K562 (cell line): ENCODE measurements around the gene USP48. TPM values are rescaled to one million over a fixed set of nuclear protein-coding genes. Genes with fewer than 3 reads are reported as not detected.

ENCODE experiments used
- CTBP1 ChIP-seq: fragments of 450-650 bp; IDR thresholded peaks from 2 replicates; pipeline ENCODE4 v1.6.1; 2016; ENCODE audit warnings: borderline replicate concordance
- ELF4 ChIP-seq: fragments of 450-650 bp; formaldehyde crosslinking; IDR thresholded peaks from 2 replicates; pipeline ENCODE4 v1.4.0; 2022; ENCODE audit warnings: missing genetic modification characterization
- FOXM1 ChIP-seq, 2 experiments: fragments of 450-650 bp in 1 of 2; sonication (generic) in 1 of 2; formaldehyde crosslinking in 1 of 2; IDR thresholded peaks; 2 replicates each; pipeline versions ENCODE4 v1.6.1 to v1.9.0; 2017 to 2022; ENCODE audit warnings: low read depth in 2 of 2, mild to moderate bottlenecking in 2 of 2, missing genetic modification reagents in 1 of 2, moderate library complexity in 1 of 2
- KAT7 ChIP-seq: sonication (generic); formaldehyde crosslinking; IDR thresholded peaks from 2 replicates; pipeline ENCODE4 v1.8.0; 2022; ENCODE audit warnings: missing genetic modification reagents, mild to moderate bottlenecking, borderline replicate concordance
- KAT8 ChIP-seq: fragments of 450-650 bp; IDR thresholded peaks from 2 replicates; pipeline ENCODE4 v1.6.1; 2016; ENCODE audit warnings: low read depth, mild to moderate bottlenecking
- KLF10 ChIP-seq: fragments of 250-450 bp; sonication (Bioruptor Pico); IDR thresholded peaks from 2 replicates; pipeline ENCODE4 v1.6.1; 2021; ENCODE audit warnings: matching md5 sums
- MTA2 ChIP-seq: fragments of 450-650 bp; IDR thresholded peaks from 2 replicates; pipeline ENCODE4 v1.6.1; 2016; ENCODE audit warnings: low read depth
- MYC ChIP-seq, 2 experiments: fragments of 250-450 bp in 1 of 2; sonication (Bioruptor Pico) in 1 of 2; IDR thresholded peaks; 2 replicates each; pipeline versions ENCODE4 v1.5.1 to v1.6.1; 2012 to 2021; ENCODE audit warnings: low read depth in 2 of 2, borderline replicate concordance in 1 of 2, improper control_type of control experiment in 1 of 2, low read length in 1 of 2, mild to moderate bottlenecking in 1 of 2, moderate library complexity in 1 of 2
- NFE2 ChIP-seq: IDR thresholded peaks from 2 replicates; pipeline ENCODE4 v1.6.1; 2014; ENCODE audit warnings: antibody characterized with exemption, low read depth
- PHF21A ChIP-seq: fragments of 450-650 bp; IDR thresholded peaks from 2 replicates; pipeline ENCODE4 v1.6.1; 2017; ENCODE audit warnings: low read depth, borderline replicate concordance
- RAD21 ChIP-seq, 2 experiments: fragments of 250-450 bp in 1 of 2; fragments of 450-650 bp in 1 of 2; sonication (Bioruptor Pico) in 1 of 2; formaldehyde crosslinking in 1 of 2; IDR thresholded peaks in 1 of 2; conservative IDR thresholded peaks in 1 of 2; 2 replicates each; pipeline versions ENCODE4 v1.4.0 to v1.8.0; 2020 to 2022; ENCODE audit warnings: mild to moderate bottlenecking in 2 of 2, moderate library complexity in 1 of 2
- RCOR1 ChIP-seq, 2 experiments: IDR thresholded peaks; 2 replicates each; pipeline ENCODE4 v1.6.1; 2012; ENCODE audit warnings: low read depth in 2 of 2, low read length in 2 of 2, borderline replicate concordance in 1 of 2, improper control_type of control experiment in 1 of 2
- SRSF1 ChIP-seq: fragments of 200-400 bp; formaldehyde crosslinking; IDR thresholded peaks from 2 replicates; pipeline ENCODE4 v1.6.1; 2017; ENCODE audit warnings: mild to moderate bottlenecking, low read depth, low read length, moderate library complexity
- TAF15 ChIP-seq: fragments of 200-400 bp; formaldehyde crosslinking; IDR thresholded peaks from 2 replicates; pipeline ENCODE4 v1.6.1; 2017; ENCODE audit warnings: mild to moderate bottlenecking, low read depth, low read length, moderate library complexity
- TFAM ChIP-seq: fragments of 250-450 bp; sonication (Bioruptor Pico); conservative IDR thresholded peaks from 2 replicates; pipeline ENCODE4 v1.5.0; 2021; ENCODE audit warnings: mild to moderate bottlenecking, moderate library complexity
- ZBTB12 ChIP-seq: fragments of 250-450 bp; sonication (Bioruptor Pico); IDR thresholded peaks from 2 replicates; pipeline ENCODE4 v1.4.0; 2020
- ZBTB49 ChIP-seq: sonication (generic); formaldehyde crosslinking; IDR thresholded peaks from 2 replicates; pipeline ENCODE4 v1.8.0; 2022; ENCODE audit warnings: missing genetic modification reagents, mild to moderate bottlenecking, borderline replicate concordance
- ZHX1 ChIP-seq: fragments of 150-350 bp; conservative IDR thresholded peaks from 2 replicates; pipeline ENCODE4 v1.6.1; 2014; ENCODE audit warnings: low read length
- ZNF12 ChIP-seq: sonication (generic); formaldehyde crosslinking; IDR thresholded peaks from 2 replicates; pipeline ENCODE4 v1.4.0; 2020; ENCODE audit warnings: mild to moderate bottlenecking, missing genetic modification reagents
- polyA plus RNA-seq, 8 experiments: library from polyadenylated mRNA; depleted of rRNA in 4 of 8; stranded (reverse) in 5 of 8; unstranded in 3 of 8; fragments of >200 nt; fragmentation: Nextera tagmentation in 2 of 8; fragmentation: Illumina TruSeq in 1 of 8; extraction: Ambion mirVana in 2 of 8; extraction: Trizol in 1 of 8; gene quantifications; 2 replicates each; pipeline versions ENCODE4 v1.2.1 to v1.2.3, GENCODE V29; 2011 to 2014; ENCODE audit warnings: inconsistent platforms in 1 of 8, missing spikeins in 1 of 8
- total RNA-seq, 7 experiments: library from RNA; depleted of rRNA in 6 of 7; stranded (reverse); fragments of >200 nt in 6 of 7; fragmentation: Illumina TruSeq in 2 of 7; extraction: Trizol in 2 of 7; gene quantifications; 2 replicates each; pipeline versions ENCODE4 v1.2.1 to v1.2.3, GENCODE V29; 2011 to 2021; ENCODE audit warnings: low replicate concordance in 1 of 7
- TF ChIP-seq, protein P1 (sequence below), 2 experiments: fragments of 200-800 bp in 1 of 2; sonication (Bioruptor generic) in 1 of 2; sonication (generic) in 1 of 2; formaldehyde crosslinking in 1 of 2; IDR thresholded peaks in 1 of 2; conservative IDR thresholded peaks in 1 of 2; 2 replicates each; pipeline versions ENCODE4 v1.5.0 to v1.6.1; 2016 to 2020; ENCODE audit warnings: missing compliant biosample characterization in 1 of 2, missing genetic modification characterization in 1 of 2, missing genetic modification reagents in 1 of 2

The USP48 gene
- total and polyA plus RNA-seq, 9 of the 15 experiments (the other 6 are each of a cell fraction or from before 2014, with no cell fraction given), result 23.3 to 123 (median 106) TPM

GRCh38 chr1:21687081-21687529 lies 95.8 kb downstream of the USP48 start (continued):
- TF ChIP-seq SRSF1 (no peak), PHF21A (no peak), ZBTB49 (CRISPR knock-in tag) (no peak), KAT8 (no peak), RCOR1 (IDR thresholded peaks at IDR 0.05; ENCODE audit: borderline replicate concordance in 1 of 2, low read depth in 2 of 2, low read length in 2 of 2) (peak in 1 of 2 experiments; percentile 94; a peak in 3 of 4 replicates), TAF15 (no peak), RAD21 (CRISPR knock-in tag; conservative IDR thresholded peaks at IDR 0.05 in 1 of 2, IDR thresholded peaks at IDR 0.05 in 1 of 2) (no peak), KLF10 (CRISPR knock-in tag) (no peak), ZHX1 (no peak), ZBTB12 (no peak), CTBP1 (peak; percentile 31; the same call in 1 of the 2 replicates), FOXM1 (IDR thresholded peaks at IDR 0.05; ENCODE audit: low read depth) (peak; percentile 80), FOXM1 (CRISPR knock-in tag; IDR thresholded peaks at IDR 0.05; ENCODE audit: low read depth) (no peak), NFE2 (peak; percentile 37; the same call in 1 of the 2 replicates), KAT7 (peak; percentile 31; the same call in 1 of the 2 replicates), ELF4 (CRISPR knock-in tag) (no peak), TFAM (no peak), MTA2 (no peak), ZNF12 (CRISPR knock-in tag) (no peak), MYC (IDR thresholded peaks at IDR 0.05; ENCODE audit: low read depth, low read length) (peak; percentile 63; the same call in 1 of the 2 replicates), MYC (CRISPR knock-in tag; IDR thresholded peaks at IDR 0.05; ENCODE audit: borderline replicate concordance, low read depth) (no peak)
- TF ChIP-seq, protein P1, sequence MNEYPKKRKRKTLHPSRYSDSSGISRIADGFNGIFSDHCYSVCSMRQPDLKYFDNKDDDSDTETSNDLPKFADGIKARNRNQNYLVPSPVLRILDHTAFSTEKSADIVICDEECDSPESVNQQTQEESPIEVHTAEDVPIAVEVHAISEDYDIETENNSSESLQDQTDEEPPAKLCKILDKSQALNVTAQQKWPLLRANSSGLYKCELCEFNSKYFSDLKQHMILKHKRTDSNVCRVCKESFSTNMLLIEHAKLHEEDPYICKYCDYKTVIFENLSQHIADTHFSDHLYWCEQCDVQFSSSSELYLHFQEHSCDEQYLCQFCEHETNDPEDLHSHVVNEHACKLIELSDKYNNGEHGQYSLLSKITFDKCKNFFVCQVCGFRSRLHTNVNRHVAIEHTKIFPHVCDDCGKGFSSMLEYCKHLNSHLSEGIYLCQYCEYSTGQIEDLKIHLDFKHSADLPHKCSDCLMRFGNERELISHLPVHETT (CRISPR knock-in tag; conservative IDR thresholded peaks at IDR 0.05 in 1 of 2, IDR thresholded peaks at IDR 0.05 in 1 of 2), result no peak
